GM18868 (cell line): ENCODE data around the gene ULBP1.
"Not testable (repeated sequence)": the region's sequence is repeated elsewhere in the genome, so short reads cannot be mapped to it uniquely, and the experiment has no call there.

Experiments used
- ATAC-seq: cut with Tn5 transposase; IDR thresholded peaks from one replicate; pipeline ENCODE4 v1.9.1; 2021; ENCODE audit warnings: mild to moderate bottlenecking, moderate library complexity; ENCODE audit not compliant: unreplicated experiment

Gene ULBP1

DNA sequence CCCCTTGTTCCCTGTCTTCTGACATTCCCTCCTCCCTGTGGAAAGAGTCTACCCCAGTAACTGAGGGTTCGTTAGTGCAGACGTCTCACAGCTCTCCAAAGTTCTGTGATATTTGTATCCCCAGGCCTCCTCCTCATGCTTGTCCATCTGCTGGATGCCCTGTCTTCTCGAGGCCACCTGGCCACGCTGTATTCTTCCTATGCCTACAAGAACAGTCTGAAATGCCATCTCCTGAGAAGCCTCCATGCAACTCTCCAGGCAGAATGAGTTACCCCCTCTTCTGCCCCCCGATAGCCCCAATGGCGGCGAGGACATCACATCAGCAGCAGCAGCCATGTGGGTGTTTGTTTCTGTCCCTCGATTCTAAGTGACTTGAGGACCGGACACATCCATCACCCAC, 12.6 kb upstream of the ULBP1 start:
- no peak for ATAC-seq

DNA sequence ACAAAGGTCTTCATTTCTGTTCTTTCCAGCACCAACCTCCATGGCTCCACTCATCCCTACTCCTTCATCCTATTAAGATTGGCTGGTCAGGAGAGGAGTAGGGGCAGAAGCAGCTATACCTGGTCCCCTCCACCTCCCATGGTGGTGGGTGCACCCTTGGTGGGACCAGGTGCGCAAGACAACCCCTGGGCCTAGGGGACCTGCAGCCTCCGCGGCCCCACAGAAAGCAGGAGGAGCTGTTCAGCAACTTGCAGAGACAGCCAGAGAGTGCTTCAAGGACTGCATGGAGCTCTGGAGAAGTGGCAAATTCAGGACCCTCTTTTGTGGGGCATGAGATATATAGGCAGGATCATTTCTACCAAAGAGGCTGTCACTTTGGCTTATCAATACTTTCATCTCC, 12.1 kb upstream of the ULBP1 start:
- ATAC-seq = no peak

DNA sequence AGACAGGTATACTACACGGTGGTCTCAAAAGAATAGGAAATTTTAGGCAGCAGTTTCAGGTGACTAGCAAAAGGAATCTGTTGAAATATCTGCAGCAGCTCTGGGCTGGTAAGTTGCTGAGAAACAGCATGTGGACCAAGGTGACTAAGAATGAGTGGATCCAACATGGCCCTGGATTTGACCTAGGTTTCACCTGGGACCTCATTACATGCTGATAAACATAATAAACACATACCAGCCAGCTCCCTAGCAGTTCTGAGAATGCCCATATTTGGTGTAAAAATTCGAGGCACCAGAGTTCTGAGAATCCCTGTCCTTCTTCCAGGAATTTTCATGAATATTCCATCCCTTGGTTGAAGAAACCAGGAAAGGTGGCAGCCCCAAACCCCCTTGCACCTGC, 10.4 kb upstream of the ULBP1 start:
- ATAC-seq = not testable (repeated sequence)

DNA sequence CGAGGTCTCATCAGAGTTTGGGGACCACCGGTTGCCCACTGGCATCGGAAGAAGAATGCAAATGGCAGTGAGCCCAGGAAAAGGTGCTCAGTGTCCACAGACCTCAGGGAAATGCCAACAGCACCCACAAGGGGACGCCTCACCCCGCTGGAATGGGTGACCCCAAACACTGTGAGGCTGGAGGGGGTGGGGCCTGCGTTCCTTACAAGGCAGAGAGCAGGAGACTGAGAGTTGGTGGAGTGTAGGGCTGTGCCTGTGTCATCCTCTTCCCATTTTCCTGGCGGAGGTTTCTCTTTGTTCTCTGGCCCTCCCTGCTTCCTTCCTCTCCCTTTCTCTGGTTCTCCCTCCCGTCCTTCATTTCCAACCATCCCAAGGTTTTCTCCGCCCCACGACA, 9.8 kb upstream of the ULBP1 start:
- peak; percentile 74 for ATAC-seq

DNA sequence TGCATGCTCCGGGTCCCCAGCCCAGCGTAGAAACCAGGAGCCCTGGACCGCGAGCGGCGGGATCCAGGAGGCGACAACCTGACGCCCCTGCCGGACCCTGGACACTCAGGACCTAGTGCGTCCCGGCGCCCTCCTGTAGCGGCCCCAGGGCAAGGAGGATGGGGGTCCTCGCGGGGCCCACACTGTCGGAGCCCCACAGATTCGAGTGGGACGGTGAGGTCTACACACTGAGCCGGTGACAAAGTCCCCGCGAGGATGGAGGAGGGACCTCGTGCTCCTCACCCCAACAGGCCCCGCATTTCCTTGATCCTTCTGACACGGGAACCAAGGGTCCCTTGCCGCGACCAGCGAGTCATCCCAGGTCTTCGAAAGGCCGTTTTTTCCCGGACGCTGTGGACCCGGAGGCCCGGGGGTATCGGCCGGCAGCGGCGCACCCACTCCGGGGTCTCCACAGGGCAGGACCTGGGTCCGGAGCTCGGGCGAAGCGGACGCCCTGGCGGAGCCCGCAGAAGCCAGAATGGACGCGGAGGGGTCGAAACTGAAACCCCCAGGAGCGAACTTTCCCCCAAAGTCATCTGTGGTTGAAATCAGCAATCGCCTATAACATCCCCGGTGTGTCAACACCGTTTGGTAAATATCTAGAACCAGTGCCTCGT, 9.3 kb upstream of the ULBP1 start:
- ATAC-seq = not testable (repeated sequence)

DNA sequence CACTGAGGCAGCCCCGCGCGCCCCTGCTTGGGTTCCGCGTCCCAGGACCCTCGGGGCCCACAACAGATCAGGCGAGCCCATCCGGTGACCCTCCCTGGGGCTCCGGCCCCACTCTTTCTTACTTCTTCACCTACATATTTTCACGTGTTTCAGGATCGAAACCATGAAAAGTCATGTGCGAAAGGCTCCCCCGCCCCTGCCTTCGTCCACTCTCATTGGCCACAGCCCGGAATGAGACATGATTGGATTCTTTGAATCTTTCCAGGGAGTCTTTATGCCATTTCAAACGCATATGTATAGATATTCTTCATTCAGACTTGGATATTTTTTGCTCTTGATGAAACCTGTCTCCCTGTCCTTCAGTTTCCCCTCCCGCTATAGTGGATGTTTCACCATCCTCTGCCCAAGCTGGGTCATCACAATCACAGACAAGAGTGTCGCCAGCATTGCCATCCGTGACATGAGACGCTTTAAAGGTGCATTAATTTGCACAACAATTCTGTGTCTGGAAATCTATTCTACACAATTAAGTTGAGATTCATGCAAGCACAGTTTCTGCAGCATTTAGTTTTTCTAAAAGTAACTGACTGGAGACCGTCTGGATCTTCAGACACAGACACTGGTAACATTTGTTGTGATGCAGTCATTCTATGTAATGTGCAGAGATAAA, 8.6 kb upstream of the ULBP1 start:
- ATAC-seq = not testable (repeated sequence)

DNA sequence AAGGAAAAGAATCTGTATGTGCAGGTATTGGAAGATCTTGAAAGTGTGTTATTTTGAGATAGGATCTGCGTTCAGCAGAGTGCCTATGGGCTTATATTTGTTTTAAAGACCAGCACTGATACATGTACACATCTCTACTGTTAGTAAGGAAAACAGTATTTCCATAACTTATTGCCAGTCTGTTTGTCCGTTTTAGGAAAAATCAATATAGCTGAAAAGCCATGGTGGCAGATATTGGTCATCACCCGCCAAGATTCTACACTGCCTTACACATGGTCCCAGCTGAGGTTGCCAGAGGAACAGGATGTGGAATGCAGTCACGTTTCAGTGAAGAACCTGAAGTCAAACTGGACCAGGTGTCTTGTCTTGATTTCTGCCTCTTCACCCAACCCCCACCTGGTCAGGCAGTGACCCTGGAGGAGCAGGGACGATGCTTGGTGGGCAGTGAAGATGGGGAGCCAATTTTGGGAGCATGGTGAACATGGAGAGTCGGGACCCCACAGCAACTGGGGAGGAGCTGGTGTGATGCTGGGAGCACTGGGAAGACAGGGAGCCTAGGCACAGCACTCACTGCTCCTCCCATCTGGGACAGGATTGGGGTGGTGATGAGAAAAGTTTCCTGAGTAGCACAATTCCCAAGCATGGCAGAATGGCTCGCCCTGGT, 8.0 kb upstream of the ULBP1 start:
- ATAC-seq = not testable (repeated sequence)

DNA sequence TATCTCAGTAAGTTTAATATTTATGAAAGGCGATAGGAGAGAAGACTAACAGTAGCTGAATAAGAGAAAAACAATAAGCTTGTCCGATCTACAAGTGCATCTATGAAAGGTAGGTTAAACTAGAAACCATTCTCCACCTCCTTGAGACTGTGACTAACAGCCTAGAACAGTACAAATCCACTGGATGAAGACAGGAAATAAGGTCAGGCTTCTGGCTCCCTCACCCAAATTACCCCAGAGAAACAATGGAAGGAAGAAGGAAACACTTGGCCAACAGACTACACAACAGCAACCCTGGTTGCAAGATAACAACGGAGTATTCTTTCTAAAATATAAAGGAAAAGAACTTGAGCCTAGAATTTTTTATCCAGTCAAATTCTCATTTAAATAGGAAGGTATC, 5.6 kb upstream of the ULBP1 start:
- ATAC-seq = not testable (repeated sequence)

DNA sequence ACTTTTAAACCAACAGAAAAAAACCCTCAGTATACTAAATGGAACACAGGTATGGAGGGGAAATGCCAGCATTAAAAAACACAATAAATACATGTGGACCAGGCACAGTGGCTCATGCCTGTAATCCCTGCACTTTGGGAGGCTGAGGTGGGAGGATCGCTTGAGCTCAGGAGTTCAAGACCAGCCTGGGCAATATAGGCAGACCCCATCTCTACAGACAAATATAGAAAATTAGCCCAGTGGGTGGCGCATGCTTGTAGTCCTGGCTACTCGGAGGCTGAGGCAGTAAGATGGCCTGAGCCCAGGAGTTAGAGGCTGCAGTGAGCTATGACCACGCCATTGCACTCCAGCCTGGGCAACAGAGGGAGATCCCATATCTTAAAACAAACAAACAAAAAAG, 3.9 kb upstream of the ULBP1 start:
- not testable (repeated sequence) for ATAC-seq

DNA sequence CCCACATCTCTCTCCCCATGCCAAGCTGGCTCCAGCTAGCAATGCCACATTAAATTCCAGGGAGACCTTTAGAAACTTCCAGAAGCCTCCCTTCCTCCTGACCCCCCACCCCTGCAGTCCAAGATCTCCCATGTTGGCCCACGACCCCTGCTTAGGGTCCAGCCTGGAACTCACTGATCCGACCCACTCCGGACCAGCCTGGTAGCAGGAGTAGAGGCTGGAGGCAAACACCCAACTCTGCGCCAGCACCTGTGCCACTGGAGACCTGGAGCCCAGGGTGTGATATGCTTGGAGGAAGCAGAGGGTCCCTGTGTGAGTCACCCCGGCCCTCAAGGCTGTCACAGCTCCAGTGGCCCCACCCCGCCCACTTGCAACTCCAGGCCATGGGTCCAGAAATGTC, 3.3 kb upstream of the ULBP1 start:
- no peak for ATAC-seq

DNA sequence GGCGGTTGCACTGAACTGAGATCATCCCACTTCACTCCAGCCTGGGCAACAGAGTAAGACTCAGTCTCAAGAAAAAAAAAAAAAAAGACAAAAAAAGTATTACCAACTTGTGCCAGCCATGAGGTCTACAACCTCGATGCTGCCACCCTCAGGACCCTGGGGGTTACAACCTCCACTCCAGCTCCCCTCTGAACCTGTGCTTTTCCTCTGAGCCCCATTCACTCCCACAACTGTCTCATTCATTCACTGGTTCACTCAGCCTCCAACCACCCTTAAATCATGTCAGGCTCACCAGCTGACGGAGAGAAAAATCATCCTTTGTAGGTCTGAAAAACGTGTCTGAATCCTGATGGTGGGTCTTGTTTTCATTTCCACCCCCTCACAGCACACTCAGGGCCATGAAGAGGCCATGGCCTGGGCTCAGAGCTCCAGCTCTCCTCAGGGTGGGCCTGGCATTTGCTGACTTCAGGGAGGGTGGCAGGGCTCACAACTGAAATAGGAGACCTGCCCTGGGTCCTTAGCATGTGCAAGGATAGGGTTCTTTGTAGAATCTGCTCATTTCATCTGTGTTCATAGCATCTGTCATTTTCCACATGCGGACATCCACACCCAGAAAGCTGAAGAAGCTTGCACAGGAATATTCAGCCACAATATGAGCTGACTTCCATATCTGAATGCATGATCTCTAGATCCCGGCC, 1.9 kb upstream of the ULBP1 start:
- ATAC-seq = no peak

DNA sequence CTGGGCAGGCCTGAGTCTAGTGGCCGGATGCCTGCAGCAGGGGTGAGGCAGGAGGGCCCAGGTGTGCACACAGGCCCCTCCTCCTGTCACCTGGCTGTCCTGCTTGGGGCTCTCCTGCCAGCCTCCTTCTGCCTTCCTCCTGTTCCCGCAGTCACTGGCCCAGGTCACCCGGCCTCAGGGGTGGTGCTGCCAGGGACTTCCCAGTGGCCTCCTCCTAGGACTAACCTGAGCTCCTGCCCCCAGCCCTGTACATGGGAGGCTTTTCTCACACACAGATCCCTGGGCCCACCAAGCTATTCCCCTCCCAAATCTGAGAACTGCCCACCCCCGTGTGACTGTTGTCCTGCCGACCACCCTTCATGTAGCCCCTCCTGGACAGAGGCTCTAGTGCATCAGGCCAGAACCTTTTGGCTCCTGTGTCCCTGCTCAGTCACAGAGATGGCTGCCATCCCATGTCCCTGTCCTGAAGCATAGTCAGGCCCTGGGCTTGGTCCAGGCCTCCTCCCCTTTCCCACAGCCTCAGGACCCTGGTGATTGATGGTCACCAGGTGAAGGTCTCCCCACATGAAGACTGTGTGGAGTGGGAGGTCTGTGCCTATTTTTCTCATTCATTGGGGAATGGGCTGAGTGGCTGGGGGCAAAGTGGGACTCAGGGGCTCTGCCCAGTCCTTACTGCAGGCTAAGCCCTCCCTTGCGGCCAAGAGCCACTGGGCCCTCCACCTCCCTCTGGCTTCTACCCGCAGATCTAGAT, 1.1 kb upstream of the ULBP1 start:
- ATAC-seq = peak; percentile 48

DNA sequence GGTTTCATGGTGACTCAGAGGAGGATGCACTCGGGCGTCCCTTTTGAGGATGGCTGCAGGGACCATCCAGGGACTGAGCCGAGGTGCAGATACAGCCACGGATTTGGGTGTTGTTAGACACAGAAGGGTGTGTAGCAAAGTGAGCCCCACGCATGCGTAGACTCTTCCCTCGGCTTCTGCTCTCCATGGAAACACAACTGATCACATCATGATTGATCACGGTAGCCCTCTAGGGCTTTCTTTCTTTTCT, 606 bp upstream of the ULBP1 start:
- ATAC-seq = no peak

DNA sequence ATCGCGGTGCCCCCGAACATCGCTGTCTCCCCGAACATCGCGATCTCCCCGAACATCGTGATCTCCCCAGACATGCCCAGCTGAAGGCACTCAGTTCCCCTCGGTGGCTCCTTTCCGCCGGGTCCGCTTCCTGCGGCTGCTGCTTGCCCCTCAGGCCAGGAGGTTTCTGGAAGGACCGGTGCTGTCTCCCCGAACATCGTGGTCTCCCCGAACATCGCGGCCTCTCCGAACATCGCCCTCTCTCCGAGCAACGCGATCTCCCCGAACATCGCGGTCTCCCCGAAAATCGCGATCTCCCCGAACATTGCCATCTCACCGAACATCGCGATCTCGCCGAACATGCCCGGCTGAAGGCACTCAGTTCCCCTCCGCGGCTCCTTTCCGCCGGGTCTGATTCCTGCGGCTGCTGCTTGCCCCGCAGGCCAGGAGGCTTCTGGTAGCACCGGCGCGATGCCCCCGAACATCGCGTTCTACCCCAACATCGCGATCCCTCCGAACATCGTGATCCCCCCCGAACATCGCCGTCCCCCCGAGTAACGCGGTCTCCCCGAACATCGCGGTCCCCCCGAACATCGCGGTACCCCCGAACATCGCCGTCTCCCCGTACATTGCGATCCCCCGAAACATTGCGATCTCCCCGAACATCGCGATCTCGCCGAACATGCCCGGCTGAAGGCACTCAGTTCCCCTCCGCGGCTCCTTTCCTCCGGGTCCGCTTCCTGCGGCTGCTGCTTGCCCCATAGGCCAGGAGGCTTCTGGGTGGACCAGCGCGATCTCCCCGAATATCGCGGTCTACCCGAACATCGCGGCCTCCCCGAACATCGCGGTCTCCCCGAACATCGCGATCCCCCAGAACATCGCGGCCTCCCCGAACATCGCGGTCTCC, 808 bp downstream of the ULBP1 start:
- no peak for ATAC-seq

DNA sequence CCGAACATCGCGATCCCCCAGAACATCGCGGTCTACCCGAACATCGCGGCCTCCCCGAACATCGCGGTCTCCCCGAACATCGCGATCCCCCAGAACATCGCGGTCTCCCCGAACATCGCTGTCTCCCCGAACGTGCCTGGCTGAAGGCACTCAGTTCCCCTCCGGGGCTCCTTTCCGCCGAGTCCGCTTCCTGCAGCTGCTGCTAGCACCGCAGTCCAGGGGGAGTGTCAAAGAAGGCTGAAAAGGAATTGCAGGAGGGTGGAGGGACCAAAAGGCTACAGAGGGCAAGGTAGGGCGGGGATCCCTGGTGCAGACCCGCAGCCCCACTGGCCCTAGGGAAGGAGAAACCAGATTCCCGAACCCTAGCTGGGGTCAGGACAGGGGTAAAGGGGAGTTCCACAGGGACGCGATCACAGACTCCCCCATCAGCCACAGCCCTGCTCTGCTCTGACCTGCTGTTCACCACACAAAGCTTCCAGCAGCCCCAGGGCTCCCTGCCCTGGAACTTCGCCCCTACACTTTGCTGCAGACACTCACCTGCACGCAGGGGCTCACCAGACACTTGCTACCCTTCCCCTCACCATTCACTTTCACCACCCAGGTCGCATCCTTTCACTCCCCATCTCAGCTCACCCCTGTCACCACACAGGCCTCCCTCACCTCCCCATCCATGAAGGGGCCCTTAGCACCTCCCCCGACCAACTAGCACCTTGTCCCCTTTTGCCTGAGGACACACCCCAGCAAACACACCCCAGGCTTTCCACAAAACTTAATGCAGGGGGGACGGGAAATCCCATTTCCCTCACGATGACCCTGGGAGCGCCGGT, 1.7 kb downstream of the ULBP1 start:
- ATAC-seq = no peak

DNA sequence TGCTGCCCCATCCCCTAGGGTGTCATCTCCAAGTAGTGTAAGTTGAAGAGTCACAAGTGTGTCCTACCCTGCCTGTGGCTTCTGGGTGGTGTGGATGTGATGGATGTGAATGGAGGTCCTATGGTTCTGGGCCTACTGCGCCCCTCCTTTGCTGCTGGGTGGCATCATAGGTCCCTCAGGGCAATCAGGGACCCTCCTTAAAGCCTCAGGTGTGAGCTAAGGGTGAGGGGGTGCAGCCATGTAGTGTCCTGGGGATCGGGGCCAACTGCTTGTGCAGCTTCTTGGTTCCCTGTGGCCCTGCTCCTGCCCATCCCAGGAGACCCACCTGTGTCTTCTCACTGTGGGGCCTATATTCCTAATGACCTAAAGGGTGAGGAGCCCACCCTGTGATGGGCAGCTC, 2.6 kb downstream of the ULBP1 start:
- not testable (repeated sequence) for ATAC-seq

DNA sequence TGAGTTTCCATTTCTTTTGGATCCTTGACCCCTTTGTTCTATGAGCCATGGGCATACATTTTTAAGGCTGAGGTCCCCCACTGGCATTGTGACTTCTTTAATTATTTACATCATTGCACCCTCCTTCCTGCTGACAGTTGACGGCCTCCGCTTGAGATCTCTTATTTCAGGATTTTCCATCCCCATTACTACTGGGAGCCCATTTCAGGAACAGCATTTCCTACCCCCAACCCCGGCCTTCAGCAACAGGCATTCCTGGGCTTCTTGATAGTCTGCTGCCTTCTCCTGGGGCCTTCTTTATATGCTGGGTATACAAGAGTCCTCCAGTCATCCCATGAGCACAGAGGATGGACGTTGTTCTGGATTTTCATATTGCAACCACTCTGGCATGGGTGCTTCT, 3.8 kb downstream of the ULBP1 start:
- no peak for ATAC-seq

DNA sequence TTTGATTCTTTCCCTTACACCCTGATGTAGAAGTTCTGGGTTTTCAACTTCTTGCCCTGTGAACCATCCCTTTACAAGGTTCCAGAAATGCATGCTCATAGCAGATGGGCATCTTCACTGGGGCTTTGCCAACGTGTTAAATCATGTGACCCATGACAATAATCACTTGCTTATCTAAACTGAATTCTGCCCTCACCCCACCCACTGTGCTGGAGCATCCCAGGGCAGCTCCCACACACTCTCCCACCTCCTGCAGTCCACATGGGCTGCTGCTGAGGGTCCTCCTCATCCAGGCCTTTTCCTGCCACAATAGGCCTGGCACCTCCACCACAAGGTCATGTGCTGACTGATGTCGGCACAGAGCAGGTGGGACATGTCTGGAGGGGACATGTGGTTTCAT, 4.3 kb downstream of the ULBP1 start:
- ATAC-seq = not testable (repeated sequence)

DNA sequence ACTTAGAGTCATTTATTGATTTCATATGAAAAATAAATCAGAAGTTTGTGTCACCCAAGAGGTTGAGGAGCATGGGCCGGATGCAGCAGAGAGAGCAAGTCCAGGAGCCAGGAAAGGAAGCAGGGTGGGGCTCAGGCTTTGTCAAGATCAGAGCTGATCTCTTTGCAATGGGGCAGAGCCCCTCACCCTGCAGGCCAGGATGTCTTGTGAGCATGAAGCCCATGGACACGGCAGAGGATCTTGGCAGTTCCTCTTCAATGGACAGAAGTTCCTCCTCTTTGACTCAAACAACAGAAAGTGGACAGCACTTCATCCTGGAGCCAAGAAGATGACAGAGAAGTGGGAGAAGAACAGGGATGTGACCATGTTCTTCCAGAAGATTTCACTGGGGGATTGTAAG, 5.2 kb downstream of the ULBP1 start:
- not testable (repeated sequence) for ATAC-seq
